Fibroblast of the aortic adventitia (primary cell): ENCODE results near the gene OLIG1. TPM values are rescaled to one million over a fixed set of nuclear protein-coding genes. Genes with fewer than 3 reads are reported as not detected.

Experiments
- DNase-seq: peaks from one replicate; pipeline ENCODE4 v3.0.0-alpha.2; 2010; ENCODE audit warnings: low read depth
- H3K4me3 ChIP-seq: 2 replicates; pipeline ENCODE4 v1.5.1; 2011; ENCODE audit warnings: low read depth, mild to moderate bottlenecking, control low read depth, low read length, moderate library complexity
- total RNA-seq: library from RNA; depleted of rRNA; stranded (reverse); fragments of >200 nt; gene quantifications from 2 replicates; pipeline ENCODE4 v1.2.3, GENCODE V29; 2012; ENCODE audit warnings: low replicate concordance
- TF ChIP-seq, protein P1 (sequence below): IDR thresholded peaks from 2 replicates; pipeline ENCODE4 v1.5.1; 2011; ENCODE audit warnings: mild to moderate bottlenecking, low read length, control low read depth, inconsistent platforms; ENCODE audit not compliant: insufficient read depth

Gene OLIG1
- total RNA-seq, 1 donor, result not detected

GRCh38 chr21:33051925-33052324, 18.0 kb upstream of the OLIG1 start:
- no peak overlapping the region for H3K4me3 ChIP-seq
- no peak for DNase-seq
- TF ChIP-seq, protein P1, sequence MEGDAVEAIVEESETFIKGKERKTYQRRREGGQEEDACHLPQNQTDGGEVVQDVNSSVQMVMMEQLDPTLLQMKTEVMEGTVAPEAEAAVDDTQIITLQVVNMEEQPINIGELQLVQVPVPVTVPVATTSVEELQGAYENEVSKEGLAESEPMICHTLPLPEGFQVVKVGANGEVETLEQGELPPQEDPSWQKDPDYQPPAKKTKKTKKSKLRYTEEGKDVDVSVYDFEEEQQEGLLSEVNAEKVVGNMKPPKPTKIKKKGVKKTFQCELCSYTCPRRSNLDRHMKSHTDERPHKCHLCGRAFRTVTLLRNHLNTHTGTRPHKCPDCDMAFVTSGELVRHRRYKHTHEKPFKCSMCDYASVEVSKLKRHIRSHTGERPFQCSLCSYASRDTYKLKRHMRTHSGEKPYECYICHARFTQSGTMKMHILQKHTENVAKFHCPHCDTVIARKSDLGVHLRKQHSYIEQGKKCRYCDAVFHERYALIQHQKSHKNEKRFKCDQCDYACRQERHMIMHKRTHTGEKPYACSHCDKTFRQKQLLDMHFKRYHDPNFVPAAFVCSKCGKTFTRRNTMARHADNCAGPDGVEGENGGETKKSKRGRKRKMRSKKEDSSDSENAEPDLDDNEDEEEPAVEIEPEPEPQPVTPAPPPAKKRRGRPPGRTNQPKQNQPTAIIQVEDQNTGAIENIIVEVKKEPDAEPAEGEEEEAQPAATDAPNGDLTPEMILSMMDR, result no peak

GRCh38 chr21:33053951-33054350, 16.0 kb upstream of the OLIG1 start:
- TF ChIP-seq, protein P1, result no peak
- no peak overlapping the region for H3K4me3 ChIP-seq
- no peak for DNase-seq

GRCh38 chr21:33055991-33056390, 13.9 kb upstream of the OLIG1 start:
- TF ChIP-seq, protein P1, result no peak
- H3K4me3 ChIP-seq, result no peak overlapping the region
- DNase-seq, result no peak

- TF ChIP-seq, protein P1, result no peak
- no peak for DNase-seq
- no peak overlapping the region for H3K4me3 ChIP-seq
Observed at GRCh38 chr21:33057385-33057940, 12.5 kb upstream of the OLIG1 start.

DNA sequence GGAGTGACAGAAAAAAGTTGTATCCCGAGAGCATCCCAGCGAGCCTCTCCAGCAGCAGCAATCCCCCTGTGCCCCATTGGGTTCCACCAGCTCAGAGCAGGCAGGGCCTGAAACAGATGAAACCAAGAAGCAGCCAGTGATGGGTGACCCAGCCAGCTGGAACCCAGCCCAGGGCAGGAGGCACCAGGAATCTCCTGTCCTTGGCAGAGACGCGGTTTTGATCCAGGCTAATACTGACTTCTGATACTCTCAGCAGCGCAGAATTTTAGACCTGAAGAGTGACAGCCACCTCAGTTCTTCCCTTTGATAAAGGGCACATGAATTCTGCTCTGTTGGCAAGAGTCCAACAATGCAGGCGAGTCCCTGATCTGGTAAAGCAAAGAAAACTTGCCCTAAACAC, 11.4 kb upstream of the OLIG1 start:
- H3K4me3 ChIP-seq, result no peak overlapping the region
- no peak for DNase-seq

GRCh38 chr21:33058957-33059356, 11.0 kb upstream of the OLIG1 start:
- no peak for DNase-seq
- no peak overlapping the region for H3K4me3 ChIP-seq
- TF ChIP-seq, protein P1, result no peak

More for the DNA sequence above, 11.4 kb upstream of the OLIG1 start:
- TF ChIP-seq, protein P1, result no peak

DNA sequence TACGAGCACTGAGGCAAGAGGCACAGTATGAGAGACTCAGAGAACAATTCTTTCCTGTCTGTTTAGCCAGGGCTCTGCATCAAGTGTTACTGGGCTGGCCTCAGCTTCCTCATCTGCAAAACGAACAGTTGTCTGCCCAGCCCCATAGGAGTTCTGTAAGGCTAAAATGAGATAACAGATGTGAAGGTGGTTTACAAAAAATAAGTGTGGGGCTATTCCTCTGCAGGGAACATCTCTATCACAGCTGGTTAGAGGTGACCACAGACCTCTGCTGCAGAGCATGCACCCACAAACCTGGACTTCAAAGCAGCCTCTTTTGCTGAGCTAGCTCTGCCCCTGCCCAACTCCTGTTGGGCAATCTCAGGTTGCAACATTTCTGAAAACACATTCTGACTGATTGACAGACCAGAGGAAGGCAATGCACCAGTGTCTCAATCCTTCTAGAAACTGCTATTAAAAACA, 10.5 kb upstream of the OLIG1 start:
- no peak for DNase-seq
- TF ChIP-seq, protein P1, result no peak
- no peak overlapping the region for H3K4me3 ChIP-seq
